CD14-positive monocyte (primary cell): ENCODE measurements around the gene LGALS3BP. TPM values are rescaled to one million over a fixed set of nuclear protein-coding genes. Genes with fewer than 3 reads are reported as not detected.

Source experiments
- DNase-seq, 3 donors: peaks; one replicate each; pipeline ENCODE4 v3.0.0-alpha.2; 2011 to 2022
- H2AFZ ChIP-seq: 2 replicates; pipeline ENCODE4 v1.6.0; 2012; ENCODE audit warnings: mild to moderate bottlenecking, low read depth, low read length, inconsistent platforms; ENCODE audit not compliant: insufficient read depth, poor library complexity, severe bottlenecking
- H3K27ac ChIP-seq, 2 donors: 1 replicate in 1 of 2; 2 replicates in 1 of 2; pipeline ENCODE4 v1.5.1; 2012 to 2013; ENCODE audit warnings: low read length in 2 of 2, control low read depth in 1 of 2, inconsistent platforms in 1 of 2, low read depth in 1 of 2, mild to moderate bottlenecking in 1 of 2
- H3K27me3 ChIP-seq, 2 donors: one replicate each; pipeline versions ENCODE4 v1.6.0 to v1.6.1; 2011 to 2013; ENCODE audit warnings: low read length in 2 of 2; ENCODE audit not compliant: control insufficient read depth in 2 of 2, insufficient read depth in 2 of 2
- H3K36me3 ChIP-seq, 2 donors: replicated peaks in 1 of 2; 1 replicate in 1 of 2; 2 replicates in 1 of 2; pipeline versions ENCODE4 v1.5.1 to v1.6.1; 2012 to 2013; ENCODE audit warnings: low read length in 2 of 2, control low read depth in 1 of 2, inconsistent platforms in 1 of 2, mild to moderate bottlenecking in 1 of 2; ENCODE audit not compliant: insufficient read depth in 2 of 2, control insufficient read depth in 1 of 2
- H3K4me1 ChIP-seq, 2 donors: 1 replicate in 1 of 2; 2 replicates in 1 of 2; pipeline versions ENCODE4 v1.5.1 to v1.6.1; 2012 to 2013; ENCODE audit warnings: low read length in 2 of 2, control low read depth in 1 of 2, inconsistent platforms in 1 of 2, mild to moderate bottlenecking in 1 of 2, moderate library complexity in 1 of 2; ENCODE audit not compliant: insufficient read depth in 2 of 2, control insufficient read depth in 1 of 2
- H3K4me2 ChIP-seq: replicated peaks from 2 replicates; pipeline ENCODE3; 2012; ENCODE audit warnings: low read length, moderate library complexity, mild to moderate bottlenecking; ENCODE audit not compliant: poor library complexity, severe bottlenecking; ENCODE audit errors: extremely low read depth
- H3K4me3 ChIP-seq, 3 experiments: fragments of 200-600 bp in 1 of 3; sonication (generic) in 1 of 3; replicated peaks in 1 of 3; 1 replicate in 2 of 3; 2 replicates in 1 of 3; pipeline ENCODE4 v1.5.1; 2011 to 2013; ENCODE audit warnings: low read length in 3 of 3, mild to moderate bottlenecking in 3 of 3, control low read depth in 2 of 3, low read depth in 2 of 3, inconsistent platforms in 1 of 3, moderate library complexity in 1 of 3
- H3K79me2 ChIP-seq: 2 replicates; pipeline ENCODE4 v1.6.0; 2012; ENCODE audit warnings: mild to moderate bottlenecking, control low read depth, inconsistent platforms, low read length, moderate library complexity; ENCODE audit not compliant: insufficient read depth
- H3K9ac ChIP-seq: 2 replicates; pipeline ENCODE4 v1.6.0; 2017; ENCODE audit warnings: low read length, mild to moderate bottlenecking; ENCODE audit not compliant: insufficient read depth, poor library complexity, severe bottlenecking
- H3K9me3 ChIP-seq, 2 donors: replicated peaks in 1 of 2; 1 replicate in 1 of 2; 2 replicates in 1 of 2; pipeline versions ENCODE4 v1.5.1 to v1.6.1; 2012 to 2013; ENCODE audit warnings: low read length in 2 of 2, control low read depth in 1 of 2; ENCODE audit not compliant: control insufficient read depth in 1 of 2, insufficient read depth in 1 of 2
- H4K20me1 ChIP-seq: 2 replicates; pipeline ENCODE4 v1.6.0; 2012; ENCODE audit warnings: mild to moderate bottlenecking, low read length, control low read depth, moderate library complexity; ENCODE audit not compliant: insufficient read depth
- H3K27ac Mint-ChIP-seq, 7 donors: one replicate each; pipeline ENCODE4 v1.8.0; 2020; ENCODE audit warnings: mild to moderate bottlenecking in 7 of 7, mixed read lengths in 7 of 7, moderate library complexity in 6 of 7, inconsistent platforms in 2 of 7
- H3K27me3 Mint-ChIP-seq, 3 donors: one replicate each; pipeline ENCODE4 v1.8.0; 2021 to 2022; ENCODE audit warnings: low read depth in 3 of 3, mild to moderate bottlenecking in 3 of 3, mixed read lengths in 3 of 3, moderate library complexity in 3 of 3, inconsistent platforms in 1 of 3
- H3K36me3 Mint-ChIP-seq, 2 donors: one replicate each; pipeline ENCODE4 v1.8.0; 2020; ENCODE audit warnings: mixed read lengths in 2 of 2, inconsistent platforms in 1 of 2, mild to moderate bottlenecking in 1 of 2
- H3K4me1 Mint-ChIP-seq: one replicate; pipeline ENCODE4 v1.8.0; 2020; ENCODE audit warnings: mild to moderate bottlenecking, mixed read lengths
- H3K4me3 Mint-ChIP-seq, 2 donors: one replicate each; pipeline ENCODE4 v1.8.0; 2020; ENCODE audit warnings: mild to moderate bottlenecking in 2 of 2, mixed read lengths in 2 of 2, moderate library complexity in 1 of 2
- H3K9me3 Mint-ChIP-seq, 7 donors: one replicate each; pipeline ENCODE4 v1.8.0; 2020 to 2022; ENCODE audit warnings: mixed read lengths in 7 of 7, mild to moderate bottlenecking in 6 of 7, moderate library complexity in 6 of 7, inconsistent platforms in 2 of 7
- WGBS: methylation state at CpG from one replicate; pipeline ENCODE4 v1.1.5; 2013; ENCODE audit warnings: missing lambda C conversion rate; ENCODE audit not compliant: insufficient coverage; 5-methylcytosine and 5-hydroxymethylcytosine counted together
- intact Hi-C, 2 donors: fragments of 100-400 bp; cut with micrococcal nuclease; formaldehyde crosslinking; loops; one replicate each; pipeline versions ENCODE4 v1.15.0 to v1.15.1; 2023
- polyA plus RNA-seq, 3 donors: library from polyadenylated mRNA; depleted of rRNA in 1 of 3; unstranded in 2 of 3; stranded (reverse) in 1 of 3; fragments of 300-500 nt in 2 of 3; fragments of >200 nt in 1 of 3; fragmentation: Illumina TruSeq in 2 of 3; gene quantifications; 1 replicate in 2 of 3; 2 replicates in 1 of 3; pipeline ENCODE4 v1.2.3, GENCODE V29; 2012 to 2021
- TF ChIP-seq, protein P1 (sequence below): fragments of 200-600 bp; IDR thresholded peaks from one replicate; pipeline ENCODE4 v1.8.0; 2022; ENCODE audit warnings: antibody characterized with exemption, mild to moderate bottlenecking

The LGALS3BP gene
- polyA plus RNA-seq, 3 donors: 11.4 to 12.0 (median 11.7) TPM

GRCh38 chr17:79010304-79010646 lies 30.6 kb upstream of the LGALS3BP start:
- H3K4me1 Mint-ChIP-seq: peaks cover 41% of the 10 kb centered on the region
- intact Hi-C loops: no loop called here
- Histone ChIP-seq H3K9me3 (peaks cover 0 to 7% of the 10 kb centered on the region in 2 donors), H3K27ac (peak overlapping the region; percentile 15 to 91), H3K4me1 (peaks cover 26 to 45% of the 10 kb centered on the region in 2 donors), H3K9ac (peak overlapping the region; percentile 95), H4K20me1 (peaks cover 39% of the 10 kb centered on the region), H3K79me2 (peaks cover 42% of the 10 kb centered on the region), H2AFZ (peak overlapping the region; percentile 100), H3K4me2 (peak overlapping the region; percentile 98), H3K27me3 (no peaks in the 10 kb centered on the region), H3K36me3 (peaks cover 0 to 5% of the 10 kb centered on the region in 2 donors), H3K4me3 (peak overlapping the region; percentile 81 to 99 (median 84))
- 42% methylated on average over 4 of the region's 7 CpGs for WGBS
- H3K27ac Mint-ChIP-seq: peak overlapping the region in 4 of 7 donors; percentile 79 to 93 (median 91)
- H3K36me3 Mint-ChIP-seq: peaks cover 6 to 18% of the 10 kb centered on the region in 2 donors
- H3K27me3 Mint-ChIP-seq: peaks cover 3 to 9% (median 5%) of the 10 kb centered on the region in 3 donors
- H3K4me3 Mint-ChIP-seq: peak overlapping the region; percentile 81 to 91
- H3K9me3 Mint-ChIP-seq: peaks cover 0 to 13% (median 3%) of the 10 kb centered on the region in 7 donors
- no peak for DNase-seq
- TF ChIP-seq, protein P1, sequence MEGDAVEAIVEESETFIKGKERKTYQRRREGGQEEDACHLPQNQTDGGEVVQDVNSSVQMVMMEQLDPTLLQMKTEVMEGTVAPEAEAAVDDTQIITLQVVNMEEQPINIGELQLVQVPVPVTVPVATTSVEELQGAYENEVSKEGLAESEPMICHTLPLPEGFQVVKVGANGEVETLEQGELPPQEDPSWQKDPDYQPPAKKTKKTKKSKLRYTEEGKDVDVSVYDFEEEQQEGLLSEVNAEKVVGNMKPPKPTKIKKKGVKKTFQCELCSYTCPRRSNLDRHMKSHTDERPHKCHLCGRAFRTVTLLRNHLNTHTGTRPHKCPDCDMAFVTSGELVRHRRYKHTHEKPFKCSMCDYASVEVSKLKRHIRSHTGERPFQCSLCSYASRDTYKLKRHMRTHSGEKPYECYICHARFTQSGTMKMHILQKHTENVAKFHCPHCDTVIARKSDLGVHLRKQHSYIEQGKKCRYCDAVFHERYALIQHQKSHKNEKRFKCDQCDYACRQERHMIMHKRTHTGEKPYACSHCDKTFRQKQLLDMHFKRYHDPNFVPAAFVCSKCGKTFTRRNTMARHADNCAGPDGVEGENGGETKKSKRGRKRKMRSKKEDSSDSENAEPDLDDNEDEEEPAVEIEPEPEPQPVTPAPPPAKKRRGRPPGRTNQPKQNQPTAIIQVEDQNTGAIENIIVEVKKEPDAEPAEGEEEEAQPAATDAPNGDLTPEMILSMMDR: no peak

- Mint-ChIP-seq H3K4me1 (peaks cover 41% of the 10 kb centered on the region), H3K4me3 (peak within 1 kb of the TSS; percentile 90 to 95), H3K36me3 (peaks cover 6 to 18% of the 10 kb centered on the region in 2 donors), H3K9me3 (peaks cover 0 to 13% (median 3%) of the 10 kb centered on the region in 7 donors), H3K27ac (peak within 1 kb of the TSS; percentile 87 to 96 (median 95)), H3K27me3 (peaks cover 3 to 9% (median 5%) of the 10 kb centered on the region in 3 donors)
- TF ChIP-seq, protein P1: no peak
- peak within 1 kb of the TSS; percentile 95 for H3K9ac ChIP-seq
- H3K4me2 ChIP-seq: peak within 1 kb of the TSS; percentile 98
- peaks cover 47% of the 10 kb centered on the region for H3K79me2 ChIP-seq
- H3K4me1 ChIP-seq: peaks cover 26 to 47% of the 10 kb centered on the region in 2 donors
- intact Hi-C loops: no loop called here
- H4K20me1 ChIP-seq: peaks cover 44% of the 10 kb centered on the region
- peak within 1 kb of the TSS; percentile 100 for H2AFZ ChIP-seq
- no peaks in the 10 kb centered on the region for H3K27me3 ChIP-seq
- H3K4me3 ChIP-seq: peak within 1 kb of the TSS; percentile 81 to 99 (median 84)
- peak; percentile 81 to 87 (median 85) for DNase-seq
- peak within 1 kb of the TSS; percentile 15 to 91 for H3K27ac ChIP-seq
- WGBS: under 1% methylated on average over 57 of the region's 73 CpGs
- H3K9me3 ChIP-seq: peaks cover 0 to 1% of the 10 kb centered on the region in 2 donors
- H3K36me3 ChIP-seq: peaks cover 0 to 5% of the 10 kb centered on the region in 2 donors
Observed at GRCh38 chr17:79009397-79010303, 29.9 kb upstream of the LGALS3BP start, which contains the start of gene CANT1. Gene CANT1, minus strand, starts transcription at chr17:79009764. Its CDS starts 12,142 bp downstream, at chr17:78997622.
